K562 (cell line): ENCODE results near the gene CYP11A1. TPM values are rescaled to one million over a fixed set of nuclear protein-coding genes. Genes with fewer than 3 reads are reported as not detected.

Experiments
- ARID2 ChIP-seq: fragments of 450-650 bp; IDR thresholded peaks from 2 replicates; pipeline ENCODE4 v1.6.1; 2017; ENCODE audit warnings: antibody characterized with exemption, mild to moderate bottlenecking
- BCL6 ChIP-seq: fragments of 250-450 bp; sonication (Bioruptor Pico); IDR thresholded peaks from 2 replicates; pipeline ENCODE4 v1.4.0; 2020
- FOXP1 ChIP-seq: sonication (generic); formaldehyde crosslinking; IDR thresholded peaks from 2 replicates; pipeline ENCODE4 v1.8.0; 2022; ENCODE audit warnings: mild to moderate bottlenecking, missing genetic modification reagents
- HMG20B ChIP-seq: fragments of 250-450 bp; sonication (Bioruptor Pico); IDR thresholded peaks from 2 replicates; pipeline ENCODE4 v1.5.0; 2021; ENCODE audit warnings: mild to moderate bottlenecking
- HMGN3 ChIP-seq: IDR thresholded peaks from 2 replicates; pipeline ENCODE4 v1.6.1; 2011; ENCODE audit warnings: borderline replicate concordance, low read depth, mild to moderate bottlenecking, mixed read lengths, low read length; ENCODE audit not compliant: insufficient read length; ENCODE audit errors: extremely low read depth
- NELFE ChIP-seq: IDR thresholded peaks from 2 replicates; pipeline ENCODE4 v1.6.1; 2011; ENCODE audit warnings: mild to moderate bottlenecking; ENCODE audit not compliant: insufficient read depth, insufficient read length
- PHF8 ChIP-seq: fragments of 200-600 bp; sonication (generic); IDR thresholded peaks from 2 replicates; pipeline ENCODE4 v1.6.1; 2012; ENCODE audit warnings: mixed run types, mild to moderate bottlenecking, inconsistent platforms, low read length, moderate library complexity, borderline replicate concordance
- RBM15 ChIP-seq: fragments of 200-400 bp; formaldehyde crosslinking; IDR thresholded peaks from 2 replicates; pipeline ENCODE4 v1.6.1; 2018; ENCODE audit warnings: mild to moderate bottlenecking, low read length, moderate library complexity; ENCODE audit not compliant: insufficient read depth
- RCOR1 ChIP-seq, 2 experiments: IDR thresholded peaks; 2 replicates each; pipeline ENCODE4 v1.6.1; 2012; ENCODE audit warnings: low read depth in 2 of 2, low read length in 2 of 2, borderline replicate concordance in 1 of 2, improper control_type of control experiment in 1 of 2
- SETDB1 ChIP-seq: IDR thresholded peaks from one replicate; pipeline ENCODE4 v1.6.1; 2012; ENCODE audit warnings: low read length, control low read depth, inconsistent platforms
- SP2 ChIP-seq: IDR thresholded peaks from 2 replicates; pipeline ENCODE4 v1.6.1; 2011; ENCODE audit warnings: mild to moderate bottlenecking, low read depth, low read length, moderate library complexity; ENCODE audit not compliant: poor library complexity, severe bottlenecking; ENCODE audit errors: extremely low read depth
- SREBF2 ChIP-seq: sonication (generic); formaldehyde crosslinking; IDR thresholded peaks from 2 replicates; pipeline ENCODE4 v1.4.0; 2020; ENCODE audit warnings: mild to moderate bottlenecking, missing genetic modification reagents
- TFAM ChIP-seq: fragments of 250-450 bp; sonication (Bioruptor Pico); conservative IDR thresholded peaks from 2 replicates; pipeline ENCODE4 v1.5.0; 2021; ENCODE audit warnings: mild to moderate bottlenecking, moderate library complexity
- ZFX ChIP-seq: sonication (generic); formaldehyde crosslinking; IDR thresholded peaks from 2 replicates; pipeline ENCODE4 v1.8.0; 2022; ENCODE audit warnings: mild to moderate bottlenecking, missing genetic modification reagents, moderate library complexity
- ZNF224 ChIP-seq: sonication (generic); formaldehyde crosslinking; IDR thresholded peaks from 2 replicates; pipeline ENCODE4 v1.8.0; 2022; ENCODE audit warnings: mild to moderate bottlenecking, missing genetic modification reagents
- ZNF263 ChIP-seq: sonication (generic); formaldehyde crosslinking; IDR thresholded peaks from 2 replicates; pipeline ENCODE4 v1.8.0; 2022; ENCODE audit warnings: mild to moderate bottlenecking, missing genetic modification reagents, borderline replicate concordance
- ZNF347 ChIP-seq: fragments of 450-650 bp; formaldehyde crosslinking; IDR thresholded peaks from 2 replicates; pipeline ENCODE4 v1.4.0; 2020; ENCODE audit warnings: low read depth, mild to moderate bottlenecking, moderate library complexity
- ZNF384 ChIP-seq: IDR thresholded peaks from 2 replicates; pipeline ENCODE4 v1.6.1; 2012; ENCODE audit warnings: low read depth, low read length, improper control_type of control experiment
- ZNF695 ChIP-seq: fragments of 450-650 bp; formaldehyde crosslinking; IDR thresholded peaks from 2 replicates; pipeline ENCODE4 v1.4.0; 2020; ENCODE audit warnings: mild to moderate bottlenecking, moderate library complexity
- ZNF76 ChIP-seq: fragments of 250-450 bp; sonication (Bioruptor Pico); IDR thresholded peaks from 2 replicates; pipeline ENCODE4 v1.4.0; 2020; ENCODE audit warnings: mild to moderate bottlenecking, moderate library complexity, borderline replicate concordance
- polyA plus RNA-seq, 8 experiments: library from polyadenylated mRNA; depleted of rRNA in 4 of 8; stranded (reverse) in 5 of 8; unstranded in 3 of 8; fragments of >200 nt; fragmentation: Nextera tagmentation in 2 of 8; fragmentation: Illumina TruSeq in 1 of 8; extraction: Ambion mirVana in 2 of 8; extraction: Trizol in 1 of 8; gene quantifications; 2 replicates each; pipeline versions ENCODE4 v1.2.1 to v1.2.3, GENCODE V29; 2011 to 2014; ENCODE audit warnings: inconsistent platforms in 1 of 8, missing spikeins in 1 of 8
- total RNA-seq, 7 experiments: library from RNA; depleted of rRNA in 6 of 7; stranded (reverse); fragments of >200 nt in 6 of 7; fragmentation: Illumina TruSeq in 2 of 7; extraction: Trizol in 2 of 7; gene quantifications; 2 replicates each; pipeline versions ENCODE4 v1.2.1 to v1.2.3, GENCODE V29; 2011 to 2021; ENCODE audit warnings: low replicate concordance in 1 of 7
- TF ChIP-seq, protein P1 (sequence below): fragments of 450-650 bp; formaldehyde crosslinking; IDR thresholded peaks from 2 replicates; pipeline ENCODE4 v1.4.0; 2020; ENCODE audit warnings: mild to moderate bottlenecking, moderate library complexity
- TF ChIP-seq, protein P2 (sequence below): fragments of 450-650 bp; formaldehyde crosslinking; IDR thresholded peaks from 2 replicates; pipeline ENCODE4 v1.4.0; 2020; ENCODE audit warnings: mild to moderate bottlenecking, moderate library complexity
- TF ChIP-seq, protein P3 (sequence below): fragments of 450-650 bp; IDR thresholded peaks from 2 replicates; pipeline ENCODE4 v1.6.1; 2014; ENCODE audit warnings: low read depth, mild to moderate bottlenecking, moderate library complexity, borderline replicate concordance

The CYP11A1 gene
- total and polyA plus RNA-seq, 9 of the 15 experiments (the other 6 are each of a cell fraction or from before 2014, with no cell fraction given): 0.06 to 0.24 (median 0.10) TPM; not detected in 4

DNA sequence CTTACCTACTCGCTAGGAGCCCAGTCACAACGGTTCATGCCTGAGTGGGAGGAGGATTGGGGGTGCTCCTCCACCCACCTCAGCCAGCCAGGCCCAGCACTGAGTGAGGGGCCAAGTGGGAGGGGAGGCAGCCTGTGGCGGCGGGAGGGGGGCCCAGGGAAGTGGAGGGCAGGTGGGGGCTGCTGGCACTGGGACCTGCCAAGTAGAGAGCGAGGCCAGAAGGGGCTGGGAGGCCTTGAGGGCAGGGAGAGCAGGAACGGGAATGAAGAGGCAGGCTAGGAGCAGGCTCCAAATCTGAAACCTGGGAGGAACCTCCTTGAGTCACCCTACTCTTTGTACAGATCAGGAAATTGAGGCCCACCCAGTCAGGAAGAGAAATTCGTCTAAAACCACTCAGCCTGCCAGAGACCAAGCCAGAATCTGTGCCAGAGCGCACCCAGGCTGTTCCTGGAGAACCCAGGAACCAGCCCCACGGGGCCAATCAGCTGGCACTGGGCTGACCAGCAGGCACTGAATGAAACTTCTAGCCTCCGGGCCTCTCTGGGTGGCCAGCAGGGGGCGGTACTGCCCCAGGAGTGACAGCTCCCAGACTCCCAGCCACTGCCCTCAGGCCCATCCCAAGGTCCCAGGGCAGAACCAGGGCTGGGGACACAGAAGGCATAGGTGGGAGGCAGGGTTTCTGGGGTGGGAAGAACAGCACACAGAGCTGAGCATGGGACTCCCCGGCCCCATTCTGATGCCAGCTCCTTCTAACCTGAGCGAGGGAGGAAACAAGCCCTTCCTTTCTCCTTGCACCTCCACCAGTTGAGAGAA is 14.8 kb upstream of the CYP11A1 start (continued):
- TF ChIP-seq PHF8: no peak
- TF ChIP-seq, protein P1, sequence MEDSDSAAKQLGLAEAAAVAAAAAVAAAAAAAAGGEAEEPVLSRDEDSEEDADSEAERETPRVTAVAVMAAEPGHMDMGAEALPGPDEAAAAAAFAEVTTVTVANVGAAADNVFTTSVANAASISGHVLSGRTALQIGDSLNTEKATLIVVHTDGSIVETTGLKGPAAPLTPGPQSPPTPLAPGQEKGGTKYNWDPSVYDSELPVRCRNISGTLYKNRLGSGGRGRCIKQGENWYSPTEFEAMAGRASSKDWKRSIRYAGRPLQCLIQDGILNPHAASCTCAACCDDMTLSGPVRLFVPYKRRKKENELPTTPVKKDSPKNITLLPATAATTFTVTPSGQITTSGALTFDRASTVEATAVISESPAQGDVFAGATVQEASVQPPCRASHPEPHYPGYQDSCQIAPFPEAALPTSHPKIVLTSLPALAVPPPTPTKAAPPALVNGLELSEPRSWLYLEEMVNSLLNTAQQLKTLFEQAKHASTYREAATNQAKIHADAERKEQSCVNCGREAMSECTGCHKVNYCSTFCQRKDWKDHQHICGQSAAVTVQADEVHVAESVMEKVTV (CRISPR knock-in tag): peak; percentile 99
- TF ChIP-seq RBM15: no peak
- TF ChIP-seq ZNF224: no peak
- TF ChIP-seq, protein P2, sequence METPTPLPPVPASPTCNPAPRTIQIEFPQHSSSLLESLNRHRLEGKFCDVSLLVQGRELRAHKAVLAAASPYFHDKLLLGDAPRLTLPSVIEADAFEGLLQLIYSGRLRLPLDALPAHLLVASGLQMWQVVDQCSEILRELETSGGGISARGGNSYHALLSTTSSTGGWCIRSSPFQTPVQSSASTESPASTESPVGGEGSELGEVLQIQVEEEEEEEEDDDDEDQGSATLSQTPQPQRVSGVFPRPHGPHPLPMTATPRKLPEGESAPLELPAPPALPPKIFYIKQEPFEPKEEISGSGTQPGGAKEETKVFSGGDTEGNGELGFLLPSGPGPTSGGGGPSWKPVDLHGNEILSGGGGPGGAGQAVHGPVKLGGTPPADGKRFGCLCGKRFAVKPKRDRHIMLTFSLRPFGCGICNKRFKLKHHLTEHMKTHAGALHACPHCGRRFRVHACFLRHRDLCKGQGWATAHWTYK (CRISPR knock-in tag): peak; percentile 57; the same call in 1 of the 2 replicates
- no peak for TF ChIP-seq ZNF347 (CRISPR knock-in tag)
- TF ChIP-seq TFAM (CRISPR knock-in tag): no peak
- no peak for TF ChIP-seq ZFX (CRISPR knock-in tag)
- peak in 1 of 2 experiments; percentile 30; a peak in 1 of 4 replicates for TF ChIP-seq RCOR1 (IDR thresholded peaks at IDR 0.05; ENCODE audit: borderline replicate concordance in 1 of 2, low read depth in 2 of 2, low read length in 2 of 2)
- TF ChIP-seq FOXP1 (CRISPR knock-in tag): no peak
- TF ChIP-seq HMGN3: no peak
- peak; percentile 31; the same call in 1 of the 2 replicates for TF ChIP-seq ZNF263 (CRISPR knock-in tag)
- no peak for TF ChIP-seq HMG20B (CRISPR knock-in tag)
- peak; percentile 32; the same call in 1 of the 2 replicates for TF ChIP-seq ZNF76 (CRISPR knock-in tag)
- no peak for TF ChIP-seq SP2
- TF ChIP-seq SETDB1: no peak
- TF ChIP-seq, protein P3, sequence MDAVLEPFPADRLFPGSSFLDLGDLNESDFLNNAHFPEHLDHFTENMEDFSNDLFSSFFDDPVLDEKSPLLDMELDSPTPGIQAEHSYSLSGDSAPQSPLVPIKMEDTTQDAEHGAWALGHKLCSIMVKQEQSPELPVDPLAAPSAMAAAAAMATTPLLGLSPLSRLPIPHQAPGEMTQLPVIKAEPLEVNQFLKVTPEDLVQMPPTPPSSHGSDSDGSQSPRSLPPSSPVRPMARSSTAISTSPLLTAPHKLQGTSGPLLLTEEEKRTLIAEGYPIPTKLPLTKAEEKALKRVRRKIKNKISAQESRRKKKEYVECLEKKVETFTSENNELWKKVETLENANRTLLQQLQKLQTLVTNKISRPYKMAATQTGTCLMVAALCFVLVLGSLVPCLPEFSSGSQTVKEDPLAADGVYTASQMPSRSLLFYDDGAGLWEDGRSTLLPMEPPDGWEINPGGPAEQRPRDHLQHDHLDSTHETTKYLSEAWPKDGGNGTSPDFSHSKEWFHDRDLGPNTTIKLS: no peak
- no peak for TF ChIP-seq NELFE
- TF ChIP-seq SREBF2 (CRISPR knock-in tag): no peak
- no peak for TF ChIP-seq ZNF695 (CRISPR knock-in tag)
- TF ChIP-seq BCL6 (CRISPR knock-in tag): no peak
- no peak for TF ChIP-seq ZNF384
- peak; percentile 96 for TF ChIP-seq ARID2
